H1 (cell line): ENCODE data around the gene PITPNC1. TPM values are rescaled to one million over a fixed set of nuclear protein-coding genes. Genes with fewer than 3 reads are reported as not detected.

Experiments used
- CTCF ChIA-PET: fragments of 300-600 bp; sonication (Branson Sonifier 250); formaldehyde crosslinking; loops from one replicate; lab custom pipeline; 2021; ENCODE audit not compliant: partially characterized antibody; lab: Charles Lee
- POLR2A ChIA-PET: fragments of 300-600 bp; sonication (Branson Sonifier 250); formaldehyde crosslinking; loops from one replicate; lab custom pipeline; 2021; ENCODE audit warnings: inconsistent platforms; ENCODE audit not compliant: partially characterized antibody; lab: Charles Lee
- DNase-seq, 2 experiments: peaks; one replicate each; pipeline versions ENCODE4 v3.0.0 to v3.0.0-alpha.2; 2010 to 2022; ENCODE audit warnings: low spot score in 2 of 2, low read depth in 1 of 2, mixed read lengths in 1 of 2
- FAIRE-seq: peaks from 2 replicates; lab custom pipeline; 2011; peaks lifted over from hg19 to GRCh38; lab: Jason Lieb, UNC
- H2AFZ ChIP-seq: 2 replicates; pipeline ENCODE4 v1.8.1; 2012; ENCODE audit warnings: low read length, inconsistent platforms
- H2AK5ac ChIP-seq: 2 replicates; pipeline ENCODE4 v1.6.1; 2013; ENCODE audit warnings: low read depth, low read length
- H2BK120ac ChIP-seq: replicated peaks from 2 replicates; pipeline ENCODE3; 2013; ENCODE audit warnings: low read depth, low read length, inconsistent platforms
- H2BK12ac ChIP-seq: 2 replicates; pipeline ENCODE4 v1.6.1; 2013; ENCODE audit warnings: low read depth, low read length
- H2BK15ac ChIP-seq: 2 replicates; pipeline ENCODE4 v1.6.1; 2013; ENCODE audit warnings: low read length
- H2BK20ac ChIP-seq: 2 replicates; pipeline ENCODE4 v1.6.1; 2013; ENCODE audit warnings: low read length
- H2BK5ac ChIP-seq: 2 replicates; pipeline ENCODE4 v1.6.1; 2013; ENCODE audit warnings: low read depth, low read length
- H3K14ac ChIP-seq: 2 replicates; pipeline ENCODE4 v1.6.1; 2013; ENCODE audit warnings: inconsistent platforms; ENCODE audit not compliant: insufficient read length
- H3K18ac ChIP-seq: 2 replicates; pipeline ENCODE4 v1.6.1; 2013; ENCODE audit warnings: low read length; ENCODE audit errors: extremely low read depth
- H3K23ac ChIP-seq: 2 replicates; pipeline ENCODE4 v1.6.1; 2013; ENCODE audit warnings: inconsistent platforms; ENCODE audit not compliant: insufficient read length
- H3K23me2 ChIP-seq: 2 replicates; pipeline ENCODE4 v1.6.1; 2013; ENCODE audit warnings: low read depth, low read length
- H3K27ac ChIP-seq: 2 replicates; pipeline ENCODE4 v1.6.1; 2011; ENCODE audit warnings: low read depth, low read length, inconsistent platforms
- H3K27me3 ChIP-seq, 4 experiments: replicated peaks in 1 of 4; 1 replicate in 1 of 4; 2 replicates in 3 of 4; pipeline versions ENCODE4 v1.6.1 to v1.8.1; 2011 to 2013; ENCODE audit warnings: low read length in 3 of 4, mild to moderate bottlenecking in 3 of 4, inconsistent platforms in 2 of 4, mixed read lengths in 2 of 4, moderate library complexity in 1 of 4; ENCODE audit not compliant: control insufficient read depth in 3 of 4, insufficient read depth in 3 of 4; ENCODE audit errors: extremely low read depth in 1 of 4
- H3K36me3 ChIP-seq, 4 experiments: 2 replicates each; pipeline versions ENCODE4 v1.6.1 to v1.8.1; 2011 to 2013; ENCODE audit warnings: mild to moderate bottlenecking in 4 of 4, low read length in 3 of 4, moderate library complexity in 2 of 4, control low read depth in 1 of 4, inconsistent platforms in 1 of 4; ENCODE audit not compliant: insufficient read depth in 4 of 4, control insufficient read depth in 2 of 4
- H3K4ac ChIP-seq: replicated peaks from 2 replicates; pipeline ENCODE3; 2013; ENCODE audit warnings: low read length, low read depth, mixed read lengths, inconsistent platforms; ENCODE audit not compliant: insufficient read length
- H3K4me1 ChIP-seq, 4 experiments: replicated peaks in 1 of 4; 1 replicate in 1 of 4; 2 replicates in 3 of 4; pipeline versions ENCODE4 v1.6.1 to v1.8.1; 2011 to 2013; ENCODE audit warnings: low read length in 3 of 4, inconsistent platforms in 2 of 4, mixed read lengths in 1 of 4; ENCODE audit not compliant: insufficient read depth in 4 of 4, control insufficient read depth in 3 of 4
- H3K4me2 ChIP-seq, 2 experiments: 2 replicates each; pipeline versions ENCODE4 v1.6.1 to v1.8.1; 2011 to 2013; ENCODE audit warnings: low read depth in 2 of 2, low read length in 2 of 2, control low read depth in 1 of 2, inconsistent platforms in 1 of 2, mild to moderate bottlenecking in 1 of 2; ENCODE audit not compliant: insufficient read depth in 1 of 2
- H3K4me3 ChIP-seq, 4 experiments: fragments of 200-600, 300-600 bp in 1 of 4; sonication (generic), shearing (Covaris generic), sonication (Bioruptor Twin) in 1 of 4; 2 replicates each; pipeline versions ENCODE4 v1.5.1 to v1.8.1; 2011 to 2016; ENCODE audit warnings: low read length in 4 of 4, low read depth in 3 of 4, control low read depth in 2 of 4, inconsistent platforms in 2 of 4, mild to moderate bottlenecking in 2 of 4, mixed read lengths in 1 of 4, moderate library complexity in 1 of 4; ENCODE audit not compliant: insufficient read depth in 2 of 4; ENCODE audit errors: extremely low read depth in 1 of 4
- H3K56ac ChIP-seq: replicated peaks from 2 replicates; pipeline ENCODE3; 2013; ENCODE audit warnings: low read depth, mild to moderate bottlenecking, mixed read lengths, low read length, inconsistent platforms; ENCODE audit not compliant: insufficient read length
- H3K79me1 ChIP-seq: 2 replicates; pipeline ENCODE4 v1.6.1; 2013; ENCODE audit warnings: low read depth, low read length, control low read depth
- H3K79me2 ChIP-seq, 2 experiments: 2 replicates each; pipeline versions ENCODE4 v1.6.1 to v1.8.1; 2012 to 2013; ENCODE audit warnings: low read length in 2 of 2, mild to moderate bottlenecking in 2 of 2, inconsistent platforms in 1 of 2; ENCODE audit not compliant: insufficient read depth in 2 of 2, control insufficient read depth in 1 of 2
- H3K9ac ChIP-seq, 4 experiments: replicated peaks in 1 of 4; 1 replicate in 1 of 4; 2 replicates in 3 of 4; pipeline versions ENCODE4 v1.6.1 to v1.8.1; 2011 to 2013; ENCODE audit warnings: low read depth in 3 of 4, low read length in 3 of 4, control low read depth in 2 of 4, mild to moderate bottlenecking in 2 of 4, moderate library complexity in 2 of 4, inconsistent platforms in 1 of 4; ENCODE audit errors: extremely low read depth in 1 of 4
- H3K9me3 ChIP-seq, 2 experiments: 2 replicates each; pipeline versions ENCODE4 v1.6.1 to v1.8.1; 2012 to 2013; ENCODE audit warnings: mild to moderate bottlenecking in 2 of 2, moderate library complexity in 2 of 2, control low read depth in 1 of 2, inconsistent platforms in 1 of 2, low read depth in 1 of 2, low read length in 1 of 2, mixed read lengths in 1 of 2; ENCODE audit not compliant: insufficient read depth in 2 of 2
- H4K20me1 ChIP-seq, 2 experiments: replicated peaks in 1 of 2; 2 replicates each; pipeline versions ENCODE3 to v1.8.1; 2011 to 2013; ENCODE audit warnings: inconsistent platforms in 2 of 2, low read length in 2 of 2, mild to moderate bottlenecking in 1 of 2; ENCODE audit not compliant: insufficient read depth in 2 of 2, control insufficient read depth in 1 of 2
- H4K5ac ChIP-seq: 2 replicates; pipeline ENCODE4 v1.6.1; 2013; ENCODE audit warnings: low read length, low read depth, mixed read lengths, inconsistent platforms; ENCODE audit not compliant: insufficient read length
- H4K8ac ChIP-seq: 2 replicates; pipeline ENCODE4 v1.8.0; 2013; ENCODE audit warnings: mild to moderate bottlenecking, moderate library complexity, low read length, inconsistent platforms; ENCODE audit not compliant: insufficient read depth; ENCODE audit errors: extremely low read depth
- H4K91ac ChIP-seq: replicated peaks from 2 replicates; pipeline ENCODE3; 2013; ENCODE audit warnings: low read length, mixed read lengths, inconsistent platforms; ENCODE audit not compliant: insufficient read length
- CBX5 ChIP-seq: fragments of 300-800, 300-1000 bp; sonication (generic); IDR thresholded peaks from 2 replicates; pipeline ENCODE4 v1.7.1; 2016; ENCODE audit warnings: antibody characterized with exemption, low read length, low read depth
- CTBP2 ChIP-seq: IDR thresholded peaks from 2 replicates; pipeline ENCODE4 v1.7.0; 2011; ENCODE audit warnings: borderline replicate concordance, mild to moderate bottlenecking, moderate library complexity, mixed read lengths, low read length; ENCODE audit not compliant: insufficient read depth, insufficient read length
- EP300 ChIP-seq, 2 experiments: IDR thresholded peaks; 1 replicate in 1 of 2; 2 replicates in 1 of 2; pipeline ENCODE4 v1.6.1; 2011 to 2012; ENCODE audit warnings: low read depth in 2 of 2, low read length in 2 of 2, mild to moderate bottlenecking in 2 of 2, borderline replicate concordance in 1 of 2, inconsistent platforms in 1 of 2, moderate library complexity in 1 of 2
- MAFK ChIP-seq: IDR thresholded peaks from 2 replicates; pipeline ENCODE4 v1.6.1; 2012; ENCODE audit warnings: low read depth, mild to moderate bottlenecking, improper control_type of control experiment, low read length
- NRF1 ChIP-seq: IDR thresholded peaks from 2 replicates; pipeline ENCODE4 v1.6.1; 2011; ENCODE audit warnings: mild to moderate bottlenecking, low read depth, low read length, improper control_type of control experiment
- RBBP5 ChIP-seq: IDR thresholded peaks from 2 replicates; pipeline ENCODE4 v1.7.1; 2012; ENCODE audit warnings: low read depth, mild to moderate bottlenecking, inconsistent platforms, low read length, moderate library complexity, borderline replicate concordance
- SRF ChIP-seq: IDR thresholded peaks from 2 replicates; pipeline ENCODE4 v1.6.1; 2011; ENCODE audit warnings: mild to moderate bottlenecking, low read depth, low read length, moderate library complexity
- TAF1 ChIP-seq: IDR thresholded peaks from 2 replicates; pipeline ENCODE4 v1.6.1; 2011; ENCODE audit warnings: mild to moderate bottlenecking, low read depth, low read length
- TAF7 ChIP-seq: optimal IDR thresholded peaks from 2 replicates; pipeline ENCODE3; 2011; ENCODE audit warnings: low read depth, mild to moderate bottlenecking, inconsistent platforms, low read length, moderate library complexity, borderline replicate concordance
- YY1 ChIP-seq: IDR thresholded peaks from 2 replicates; pipeline ENCODE4 v1.6.1; 2011; ENCODE audit warnings: low read depth, mild to moderate bottlenecking, low read length
- WGBS, 2 experiments: shearing (Covaris generic) in 1 of 2; methylation state at CpG; one replicate each; pipeline versions ENCODE4 v1.1.6 to v1.1.7; 2013 to 2015; ENCODE audit warnings: low lambda C conversion rate in 2 of 2, mixed read lengths in 2 of 2, inconsistent platforms in 1 of 2, low coverage in 1 of 2, missing lambda C conversion rate in 1 of 2; ENCODE audit not compliant: insufficient replicate concordance in 2 of 2, insufficient coverage in 1 of 2, insufficient read length in 1 of 2; ENCODE audit errors: extremely low coverage in 1 of 2, missing lambda C conversion rate in 1 of 2; 5-methylcytosine and 5-hydroxymethylcytosine counted together
- polyA plus RNA-seq, 7 experiments: library from polyadenylated mRNA; depleted of rRNA in 3 of 7; stranded (reverse) in 5 of 7; unstranded in 2 of 7; fragments of >200 nt in 5 of 7; fragments of 200-250 nt in 2 of 7; gene quantifications; 1 replicate in 5 of 7; 2 replicates in 1 of 7; 4 replicates in 1 of 7; pipeline versions ENCODE4 v1.2.1 to v1.2.3, GENCODE V29; 2011 to 2013; ENCODE audit warnings: missing spikeins in 2 of 7, mixed read lengths in 2 of 7
- total RNA-seq: library from RNA; stranded (reverse); fragmentation: NEBNext Ultra II Directional; extraction: Animal tissue kit (Norgen Biotek cat#: 25700); gene quantifications from 2 replicates; pipeline ENCODE4 v1.2.1, GENCODE V29; 2021
- TF ChIP-seq, protein P1 (sequence below): IDR thresholded peaks from 2 replicates; pipeline ENCODE4 v1.6.1; 2011; ENCODE audit warnings: low read depth, mild to moderate bottlenecking, low read length; ENCODE audit not compliant: insufficient read depth

The PITPNC1 gene
- total and polyA plus RNA-seq, 2 of the 8 experiments (the other 6 are each of a cell fraction or from before 2014, with no cell fraction given): 17.6 to 54.7 TPM

- H3K79me2 ChIP-seq: no peaks in the 10 kb centered on the region; a peak in 1 of 4 replicates
- H4K20me1 ChIP-seq: no peaks in the 10 kb centered on the region
- no peak overlapping the region for H3K56ac ChIP-seq
- no peaks in the 10 kb centered on the region for H3K36me3 ChIP-seq
- no peak overlapping the region for H2AK5ac ChIP-seq
- POLR2A ChIA-PET: interaction anchor here (0.7 kb wide), 1 partner anchor 23 kb away, joined by 5 read pairs; no protein-coding TSS in a partner anchor
- H2BK20ac ChIP-seq: no peak overlapping the region
- no peak overlapping the region for H3K27ac ChIP-seq
- no peak overlapping the region for H2BK5ac ChIP-seq
- H4K8ac ChIP-seq: no peak overlapping the region
- DNase-seq: no peak
- no peak overlapping the region for H3K4me3 ChIP-seq
- H2BK120ac ChIP-seq: no peak overlapping the region
- H3K23ac ChIP-seq: no peak overlapping the region
- no peak overlapping the region for H2BK12ac ChIP-seq
- H4K91ac ChIP-seq: no peak overlapping the region
- H3K9me3 ChIP-seq: no peaks in the 10 kb centered on the region
- H3K79me1 ChIP-seq: no peaks in the 10 kb centered on the region
- TF ChIP-seq NRF1 (no peak), EP300 (IDR thresholded peaks at IDR 0.05; ENCODE audit: borderline replicate concordance in 1 of 2, low read depth in 2 of 2, low read length in 2 of 2) (no peak), CBX5 (no peak), CTBP2 (no peak), TAF7 (no peak), TAF1 (no peak), SRF (no peak), MAFK (no peak), RBBP5 (no peak), YY1 (no peak)
- TF ChIP-seq, protein P1, sequence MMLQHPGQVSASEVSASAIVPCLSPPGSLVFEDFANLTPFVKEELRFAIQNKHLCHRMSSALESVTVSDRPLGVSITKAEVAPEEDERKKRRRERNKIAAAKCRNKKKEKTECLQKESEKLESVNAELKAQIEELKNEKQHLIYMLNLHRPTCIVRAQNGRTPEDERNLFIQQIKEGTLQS: no peak
- peaks cover 7% of the 10 kb centered on the region; the same call in 1 of the 2 replicates for H3K23me2 ChIP-seq
- no peak overlapping the region for H2AFZ ChIP-seq
- no peak for FAIRE-seq
- H4K5ac ChIP-seq: no peak overlapping the region
- H3K4me2 ChIP-seq: no peak overlapping the region
- peaks cover 0 to 4% (median 2%) of the 10 kb centered on the region in 4 experiments; a peak in 5 of 7 replicates for H3K4me1 ChIP-seq
- no peak overlapping the region for H3K18ac ChIP-seq
- no peaks in the 10 kb centered on the region for H3K27me3 ChIP-seq
- H3K4ac ChIP-seq: no peak overlapping the region
- no peak overlapping the region for H2BK15ac ChIP-seq
- H3K14ac ChIP-seq: no peak overlapping the region
- H3K9ac ChIP-seq: no peak overlapping the region
- CTCF ChIA-PET: interaction anchor here (0.6 to 2.8 kb wide), 9 partner anchors 12 to 314 kb away, joined by 3 to 10 read pairs (median 4); no protein-coding TSS in a partner anchor
- WGBS, 2 experiments: 84% methylated on average over 1 of the region's 1 CpG; no CpG with 5 or more reads in 1 of the 2 experiments
These were observed 4.3 kb upstream of the PITPNC1 start for GRCh38 chr17:67372751-67373150.
